ENCODE results near the gene JPT1.
A peak's percentile ranks its signal among the peaks of the same experiment; 100 is the strongest.
"Not testable (repeated sequence)": the region's sequence is repeated elsewhere in the genome, so short reads cannot be mapped to it uniquely, and the experiment has no call there.

The JPT1 gene

GRCh38 chr17:75131278-75132017 is 22.9 kb downstream of the JPT1 start, which contains the start of gene NT5C:
TSS of gene NT5C (minus strand) at chr17:75131742. CDS start at chr17:75131707, 35 bp downstream.
- H3K27ac ChIP-seq: peak within 1 kb of the TSS; percentile 47 to 89
- DNase-seq (ENCODE audit: low spot score): peak; percentile 86
- TF ChIP-seq CTCF (IDR thresholded peaks at IDR 0.05): peak; percentile 42
- peak within 1 kb of the TSS; percentile 87 for H3K4me3 ChIP-seq

- no peak for TF ChIP-seq CTCF (IDR thresholded peaks at IDR 0.05)
- Histone ChIP-seq H3K27ac (peak overlapping the region; percentile 47 to 89), H3K4me3 (peak overlapping the region; percentile 87)
- no peak for DNase-seq (ENCODE audit: low spot score)
These were observed 23.6 kb downstream of the JPT1 start for GRCh38 chr17:75130632-75131277.

- no peak for DNase-seq (ENCODE audit: low spot score)
- peak overlapping the region in 1 of 2 donors; percentile 89 for H3K27ac ChIP-seq
- peak overlapping the region; percentile 87 for H3K4me3 ChIP-seq
- TF ChIP-seq CTCF (IDR thresholded peaks at IDR 0.05): no peak
These were observed 24.2 kb downstream of the JPT1 start for GRCh38 chr17:75130059-75130631.

- TF ChIP-seq CTCF (IDR thresholded peaks at IDR 0.05): no peak
- H3K4me3 ChIP-seq: no peak overlapping the region
- DNase-seq (ENCODE audit: low spot score): no peak
- no peak overlapping the region for H3K27ac ChIP-seq
These were observed 24.7 kb downstream of the JPT1 start for GRCh38 chr17:75129576-75129975.

- no peak for DNase-seq (ENCODE audit: low spot score)
- TF ChIP-seq CTCF (IDR thresholded peaks at IDR 0.05): no peak
- Histone ChIP-seq H3K4me3 (no peak overlapping the region), H3K27ac (no peak overlapping the region)
These were observed 25.4 kb downstream of the JPT1 start for GRCh38 chr17:75128694-75129505.

GRCh38 chr17:75127936-75128335 is 26.4 kb downstream of the JPT1 start:
- H3K27ac ChIP-seq; DNase-seq (ENCODE audit: low spot score); H3K4me3 ChIP-seq: not testable (repeated sequence)

GRCh38 chr17:75126954-75127353 is 27.4 kb downstream of the JPT1 start:
- Histone ChIP-seq H3K27ac (no peak overlapping the region), H3K4me3 (no peak overlapping the region)
- DNase-seq (ENCODE audit: low spot score): no peak
- no peak for TF ChIP-seq CTCF (IDR thresholded peaks at IDR 0.05)
